ENCODE measurements around the gene THOC2.

DNA sequence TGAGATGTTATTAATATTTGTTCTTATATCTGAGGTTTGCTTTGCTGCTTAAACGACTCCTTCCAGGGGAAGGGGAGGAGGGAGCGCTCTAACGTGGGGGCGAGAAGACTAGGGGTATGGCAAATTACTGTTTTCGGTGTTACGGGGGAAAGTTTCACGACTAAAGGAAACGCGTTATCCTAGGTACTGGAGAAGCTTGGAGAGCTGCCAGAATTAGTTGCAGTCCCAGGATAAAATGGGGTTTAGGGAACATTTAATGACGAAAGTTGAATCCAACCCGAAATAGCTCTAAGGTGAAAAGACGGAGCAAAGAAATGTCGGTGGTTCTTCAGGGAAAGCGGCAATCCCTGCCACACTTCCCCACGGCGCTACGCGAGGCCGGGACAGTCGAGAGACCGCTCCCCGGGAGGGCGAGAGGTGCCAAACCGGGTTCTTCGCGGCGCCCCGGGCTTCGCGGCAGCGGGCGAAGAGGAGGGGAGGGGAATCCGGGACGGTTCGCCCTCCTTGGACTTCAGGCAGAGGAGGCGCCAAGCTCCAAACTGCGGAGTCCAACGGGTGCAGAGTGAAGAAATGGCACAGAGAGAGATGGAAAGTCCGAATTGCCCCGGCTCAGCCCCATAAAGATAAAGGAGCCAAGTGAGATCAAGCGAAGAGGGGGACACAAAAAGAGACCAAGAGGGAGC is 724 bp downstream of the THOC2 start:
- no peak for TF ChIP-seq GATA2 (IDR thresholded peaks at IDR 0.05; ENCODE audit: low read depth, low read length)
- no peak for TF ChIP-seq GATA3 (IDR thresholded peaks at IDR 0.05; ENCODE audit: low read depth, low read length)

Measured in SH-SY5Y (cell line).